ENCODE results near the gene YJU2.
"Not testable (repeated sequence)": the region's sequence is repeated elsewhere in the genome, so short reads cannot be mapped to it uniquely, and the experiment has no call there.

Gene YJU2

GRCh38 chr19:4268816-4269430 is 22.0 kb downstream of the YJU2 start:
- DNase-seq, result no peak

- no peak for DNase-seq
Observed at GRCh38 chr19:4272894-4273293, 26.0 kb downstream of the YJU2 start.

- DNase-seq, result not testable (repeated sequence)
Observed at GRCh38 chr19:4274321-4274686, 27.4 kb downstream of the YJU2 start.

- no peak for DNase-seq
Observed at GRCh38 chr19:4277191-4277696, 30.4 kb downstream of the YJU2 start.

GRCh38 chr19:4278010-4278409 is 31.1 kb downstream of the YJU2 start:
- DNase-seq, result no peak

- no peak for DNase-seq
Observed at GRCh38 chr19:4278419-4279266, 31.8 kb downstream of the YJU2 start, which contains the start of gene SHD. TSS of gene SHD (plus strand) at chr19:4279266. CDS start at chr19:4280064, 798 bp downstream.

GRCh38 chr19:4279267-4279529 is 32.3 kb downstream of the YJU2 start:
- no peak for DNase-seq

- no peak for DNase-seq
Observed at GRCh38 chr19:4279530-4280422, 32.9 kb downstream of the YJU2 start.

GRCh38 chr19:4284176-4284958 is 37.5 kb downstream of the YJU2 start:
- DNase-seq, result no peak

- no peak for DNase-seq
Observed at GRCh38 chr19:4284974-4285373, 38.1 kb downstream of the YJU2 start.

GRCh38 chr19:4286141-4286540 is 39.3 kb downstream of the YJU2 start:
- DNase-seq, result not testable (repeated sequence)

GRCh38 chr19:4288091-4288777 is 41.4 kb downstream of the YJU2 start:
- DNase-seq, result no peak

GRCh38 chr19:4291184-4291732 is 44.4 kb downstream of the YJU2 start:
- no peak for DNase-seq

GRCh38 chr19:4292515-4292914 is 45.6 kb downstream of the YJU2 start:
- DNase-seq, result no peak

- no peak for DNase-seq
Observed at GRCh38 chr19:4294389-4294788, 47.5 kb downstream of the YJU2 start.

GRCh38 chr19:4295972-4296771 is 49.3 kb downstream of the YJU2 start:
- no peak for DNase-seq

- DNase-seq, result peak; percentile 73
Observed at GRCh38 chr19:4297901-4298809, 51.3 kb downstream of the YJU2 start.

GRCh38 chr19:4298810-4299550 is 52.1 kb downstream of the YJU2 start:
- DNase-seq, result no peak

GRCh38 chr19:4300589-4300988 is 53.7 kb downstream of the YJU2 start:
- no peak for DNase-seq

Data from activated CD8-positive, alpha-beta memory T cell treated with anti-CD3 and anti-CD28 coated beads, Interleukin-2, amount 50 U/mL, for 48 hours (primary cell).